HCT116 (cell line): ENCODE data around the gene TTLL5.

Experiments used
- EGR1 ChIP-seq: IDR thresholded peaks from 2 replicates; pipeline ENCODE4 v1.6.1; 2012; ENCODE audit warnings: low read depth
- ELF1 ChIP-seq: IDR thresholded peaks from 2 replicates; pipeline ENCODE4 v1.6.1; 2012; ENCODE audit warnings: low read depth, borderline replicate concordance
- EZH2 ChIP-seq: fragments of 200-600 bp; sonication (generic); IDR thresholded peaks from 2 replicates; pipeline ENCODE4 v1.6.1; 2017; ENCODE audit warnings: antibody characterized with exemption, mixed run types
- FOSL1 ChIP-seq: IDR thresholded peaks from 2 replicates; pipeline ENCODE4 v1.6.1; 2012; ENCODE audit warnings: low read depth
- POLR2A ChIP-seq: IDR thresholded peaks from 2 replicates; pipeline ENCODE4 v1.7.0; 2011; ENCODE audit warnings: borderline replicate concordance; ENCODE audit not compliant: insufficient read depth, insufficient read length; ENCODE audit errors: extremely low read depth
- POLR2AphosphoS5 ChIP-seq: IDR thresholded peaks from 2 replicates; pipeline ENCODE4 v1.6.1; 2011; ENCODE audit warnings: mild to moderate bottlenecking, low read depth, low read length, moderate library complexity
- RAD21 ChIP-seq: IDR thresholded peaks from 2 replicates; pipeline ENCODE4 v1.6.1; 2012; ENCODE audit warnings: low read depth, mild to moderate bottlenecking
- SIN3A ChIP-seq: IDR thresholded peaks from 2 replicates; pipeline ENCODE4 v1.6.1; 2012; ENCODE audit warnings: low read depth
- SP1 ChIP-seq: IDR thresholded peaks from 2 replicates; pipeline ENCODE4 v1.6.1; 2012; ENCODE audit warnings: low read depth
- TCF7L2 ChIP-seq: IDR thresholded peaks from 2 replicates; pipeline ENCODE4 v1.7.0; 2011; ENCODE audit warnings: borderline replicate concordance, inconsistent platforms; ENCODE audit not compliant: insufficient read depth, insufficient read length; ENCODE audit errors: extremely low read depth
- ZNF274 ChIP-seq: fragments of 200-500 bp; sonication (Bioruptor generic); IDR thresholded peaks from 2 replicates; pipeline ENCODE4 v1.6.1; 2014; ENCODE audit warnings: mild to moderate bottlenecking, low read depth, low read length, inconsistent platforms
- TF ChIP-seq, protein P1 (sequence below), 3 experiments: fragments of 200-600 bp in 1 of 3; sonication (generic) in 1 of 3; IDR thresholded peaks in 2 of 3; conservative IDR thresholded peaks in 1 of 3; 2 replicates each; pipeline ENCODE4 v1.5.1; 2012 to 2017; ENCODE audit warnings: low read depth in 2 of 3, low read length in 2 of 3, antibody characterized with exemption in 1 of 3, borderline replicate concordance in 1 of 3, control low read depth in 1 of 3, mild to moderate bottlenecking in 1 of 3, mixed read lengths in 1 of 3, mixed run types in 1 of 3, moderate library complexity in 1 of 3; ENCODE audit not compliant: insufficient read depth in 1 of 3

DNA sequence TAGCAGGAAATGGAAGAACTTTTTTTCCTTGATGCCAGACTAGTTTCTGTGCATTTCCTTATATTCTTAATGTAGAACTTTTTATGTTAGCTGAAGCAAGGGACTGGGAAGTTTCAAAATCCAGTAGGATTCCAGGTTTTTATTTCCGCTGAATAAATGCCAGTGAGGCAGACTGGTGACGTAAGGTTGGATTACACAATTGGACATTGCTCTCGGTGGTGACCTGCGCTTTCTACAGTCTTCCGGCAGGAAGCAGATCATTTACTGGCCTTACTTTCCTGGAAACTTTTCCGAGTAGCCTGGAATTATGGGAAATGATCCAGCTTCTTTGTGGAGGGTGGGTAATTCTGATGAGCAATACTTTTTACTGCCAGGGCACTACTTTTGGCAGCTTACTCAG lies 328.1 kb downstream of the TTLL5 start:
- TF ChIP-seq, protein P1, sequence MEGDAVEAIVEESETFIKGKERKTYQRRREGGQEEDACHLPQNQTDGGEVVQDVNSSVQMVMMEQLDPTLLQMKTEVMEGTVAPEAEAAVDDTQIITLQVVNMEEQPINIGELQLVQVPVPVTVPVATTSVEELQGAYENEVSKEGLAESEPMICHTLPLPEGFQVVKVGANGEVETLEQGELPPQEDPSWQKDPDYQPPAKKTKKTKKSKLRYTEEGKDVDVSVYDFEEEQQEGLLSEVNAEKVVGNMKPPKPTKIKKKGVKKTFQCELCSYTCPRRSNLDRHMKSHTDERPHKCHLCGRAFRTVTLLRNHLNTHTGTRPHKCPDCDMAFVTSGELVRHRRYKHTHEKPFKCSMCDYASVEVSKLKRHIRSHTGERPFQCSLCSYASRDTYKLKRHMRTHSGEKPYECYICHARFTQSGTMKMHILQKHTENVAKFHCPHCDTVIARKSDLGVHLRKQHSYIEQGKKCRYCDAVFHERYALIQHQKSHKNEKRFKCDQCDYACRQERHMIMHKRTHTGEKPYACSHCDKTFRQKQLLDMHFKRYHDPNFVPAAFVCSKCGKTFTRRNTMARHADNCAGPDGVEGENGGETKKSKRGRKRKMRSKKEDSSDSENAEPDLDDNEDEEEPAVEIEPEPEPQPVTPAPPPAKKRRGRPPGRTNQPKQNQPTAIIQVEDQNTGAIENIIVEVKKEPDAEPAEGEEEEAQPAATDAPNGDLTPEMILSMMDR (IDR thresholded peaks at IDR 0.05 in 2 of 3, conservative IDR thresholded peaks at IDR 0.05 in 1 of 3; ENCODE audit: borderline replicate concordance in 1 of 3, insufficient read depth in 1 of 3, low read depth in 2 of 3, low read length in 2 of 3) = no peak
- no peak for TF ChIP-seq SP1
- no peak for TF ChIP-seq RAD21
- no peak for TF ChIP-seq TCF7L2
- no peak for TF ChIP-seq POLR2AphosphoS5
- TF ChIP-seq FOSL1 = no peak
- no peak for TF ChIP-seq POLR2A
- no peak for TF ChIP-seq EZH2
- TF ChIP-seq SIN3A = no peak
- TF ChIP-seq ZNF274 = no peak
- no peak for TF ChIP-seq ELF1
- no peak for TF ChIP-seq EGR1
